HG03097 (cell line): ENCODE measurements around the gene CCDC85B.

ENCODE experiments used
- ATAC-seq: cut with Tn5 transposase; IDR thresholded peaks from one replicate; pipeline ENCODE4 v1.9.1; 2021; ENCODE audit not compliant: unreplicated experiment, low FRiP score

The CCDC85B gene

GRCh38 chr11:65856689-65857499, 33.6 kb upstream of the CCDC85B start:
- ATAC-seq = peak; percentile 20

GRCh38 chr11:65857500-65857852, 33.0 kb upstream of the CCDC85B start:
- ATAC-seq = peak; percentile 9

- ATAC-seq = peak; percentile 48
Observed at GRCh38 chr11:65857853-65858680, 32.4 kb upstream of the CCDC85B start, which contains the start of gene CFL1. CFL1 (minus strand) TSS chr11:65858180; CDS start chr11:65858099, 81 bp downstream.

- no peak for ATAC-seq
Observed at GRCh38 chr11:65858681-65859087, 31.8 kb upstream of the CCDC85B start.

GRCh38 chr11:65859095-65859811, 31.2 kb upstream of the CCDC85B start:
- ATAC-seq = peak; percentile 39

GRCh38 chr11:65859812-65860277, 30.6 kb upstream of the CCDC85B start:
- no peak for ATAC-seq

GRCh38 chr11:65860278-65861164, 30.0 kb upstream of the CCDC85B start, which contains the start of gene MUS81:
MUS81 (plus strand) TSS chr11:65860433; CDS start chr11:65860754, 321 bp downstream.
- peak; percentile 21 for ATAC-seq

GRCh38 chr11:65861165-65861505, 29.3 kb upstream of the CCDC85B start:
- ATAC-seq = no peak

GRCh38 chr11:65861533-65862183, 28.8 kb upstream of the CCDC85B start:
- no peak for ATAC-seq

- no peak for ATAC-seq
Observed at GRCh38 chr11:65862191-65862735, 28.2 kb upstream of the CCDC85B start.

- ATAC-seq = no peak
Observed at GRCh38 chr11:65862941-65863888, 27.3 kb upstream of the CCDC85B start.

GRCh38 chr11:65863889-65864705, 26.4 kb upstream of the CCDC85B start:
- ATAC-seq = no peak

- no peak for ATAC-seq
Observed at GRCh38 chr11:65864706-65865471, 25.6 kb upstream of the CCDC85B start.

- no peak for ATAC-seq
Observed at GRCh38 chr11:65865550-65866172, 24.8 kb upstream of the CCDC85B start.

- ATAC-seq = no peak
Observed at GRCh38 chr11:65866509-65867283, 23.8 kb upstream of the CCDC85B start.
